Measurements from ENCODE around the gene MED20. TPM values are rescaled to one million over a fixed set of nuclear protein-coding genes. Genes with fewer than 3 reads are reported as not detected.

The MED20 gene
- polyA plus RNA-seq, 1 donor: 26.0 TPM

Other genes with a start within 250 kb of the MED20 start
- gene TFEB, start 185.5 kb downstream of the MED20 start, polyA plus RNA-seq: 86.0 TPM
- 0.16 TPM for gene PGC, start 173.7 kb downstream of the MED20 start, polyA plus RNA-seq
- gene FRS3, start 141.2 kb downstream of the MED20 start, polyA plus RNA-seq: 5.9 TPM
- 3.7 TPM for gene PRICKLE4, start 140.4 kb downstream of the MED20 start, polyA plus RNA-seq
- 195 TPM for gene TOMM6, start 133.4 kb downstream of the MED20 start, polyA plus RNA-seq
- gene USP49, start 25.8 kb downstream of the MED20 start, polyA plus RNA-seq: 5.3 TPM
- gene BYSL, start 360 bp upstream of the MED20 start, polyA plus RNA-seq: 18.5 TPM
- 53.6 TPM for gene CCND3, start 20.7 kb upstream of the MED20 start, polyA plus RNA-seq
- 32.7 TPM for gene TAF8, start 129.4 kb upstream of the MED20 start, polyA plus RNA-seq
- gene C6orf132, start 221.5 kb upstream of the MED20 start, polyA plus RNA-seq: 44.3 TPM

Data from large intestine (tissue), 1 donor.